ENCODE measurements around the gene ARHGEF16. TPM values are rescaled to one million over a fixed set of nuclear protein-coding genes. Genes with fewer than 3 reads are reported as not detected.

Gene ARHGEF16
- total and polyA plus RNA-seq, 2 experiments from 2014 or later, result 24.8 to 36.2 TPM

- no peaks in the 10 kb centered on the region for H4K20me1 ChIP-seq (ENCODE audit: insufficient read depth, poor library complexity, severe bottlenecking)
- TF ChIP-seq EZH2phosphoT487 (IDR thresholded peaks at IDR 0.05; ENCODE audit: low read depth, severe bottlenecking, unreplicated experiment) (no peak), EZH2 (IDR thresholded peaks at IDR 0.05; ENCODE audit: borderline replicate concordance) (no peak), CTCF (IDR thresholded peaks at IDR 0.05; ENCODE audit: poor library complexity) (no peak)
- no peaks in the 10 kb centered on the region for H3K27me3 ChIP-seq
- no peak for DNase-seq (ENCODE audit: low spot score)
- H3K27ac ChIP-seq, result no peak overlapping the region
- H3K9me2 ChIP-seq (replicated peaks; ENCODE audit: insufficient read depth), result no peaks in the 10 kb centered on the region
- H3K9me3 ChIP-seq (ENCODE audit: low read depth), result no peaks in the 10 kb centered on the region
- H3K79me2 ChIP-seq, result no peaks in the 10 kb centered on the region
- H3K4me1 ChIP-seq (ENCODE audit: insufficient read depth), result peaks cover 12% of the 10 kb centered on the region
- no peaks in the 10 kb centered on the region for H3K36me3 ChIP-seq (replicated peaks; ENCODE audit: insufficient read depth, low read depth)
- H3K4me2 ChIP-seq, result no peak overlapping the region
- no peak overlapping the region for H3K4me3 ChIP-seq
- no peak overlapping the region for H2AFZ ChIP-seq
- 93% methylated on average over 14 of the region's 14 CpGs for WGBS (ENCODE audit: low lambda C conversion rate, missing lambda C conversion rate)
These were observed 21.5 kb downstream of the ARHGEF16 start for GRCh38 chr1:3475839-3476573.

- H3K4me1 ChIP-seq (ENCODE audit: insufficient read depth), result peaks cover 6% of the 10 kb centered on the region
- no peak overlapping the region for H3K4me3 ChIP-seq
- WGBS (ENCODE audit: low lambda C conversion rate, missing lambda C conversion rate), result 96% methylated on average over 12 of the region's 16 CpGs
- no peak for DNase-seq (ENCODE audit: low spot score)
- no peaks in the 10 kb centered on the region for H3K36me3 ChIP-seq (replicated peaks; ENCODE audit: insufficient read depth, low read depth)
- H3K9me3 ChIP-seq (ENCODE audit: low read depth), result no peaks in the 10 kb centered on the region
- H3K27ac ChIP-seq, result no peak overlapping the region
- no peak overlapping the region for H3K4me2 ChIP-seq
- TF ChIP-seq EZH2phosphoT487 (IDR thresholded peaks at IDR 0.05; ENCODE audit: low read depth, severe bottlenecking, unreplicated experiment), result no peak
- TF ChIP-seq EZH2 (IDR thresholded peaks at IDR 0.05; ENCODE audit: borderline replicate concordance), result no peak
- no peak for TF ChIP-seq CTCF (IDR thresholded peaks at IDR 0.05; ENCODE audit: poor library complexity)
- no peak overlapping the region for H2AFZ ChIP-seq
- no peaks in the 10 kb centered on the region for H3K9me2 ChIP-seq (replicated peaks; ENCODE audit: insufficient read depth)
- H3K79me2 ChIP-seq, result no peaks in the 10 kb centered on the region
- H3K27me3 ChIP-seq, result no peaks in the 10 kb centered on the region
- no peaks in the 10 kb centered on the region for H4K20me1 ChIP-seq (ENCODE audit: insufficient read depth, poor library complexity, severe bottlenecking)
These were observed 22.2 kb downstream of the ARHGEF16 start for GRCh38 chr1:3476666-3477065.

GRCh38 chr1:3477241-3477995 is 23.0 kb downstream of the ARHGEF16 start:
- no peaks in the 10 kb centered on the region for H4K20me1 ChIP-seq (ENCODE audit: insufficient read depth, poor library complexity, severe bottlenecking)
- H3K27ac ChIP-seq, result no peak overlapping the region
- no peak overlapping the region for H3K4me3 ChIP-seq
- H2AFZ ChIP-seq, result no peak overlapping the region
- no peaks in the 10 kb centered on the region for H3K4me1 ChIP-seq (ENCODE audit: insufficient read depth)
- TF ChIP-seq CTCF (IDR thresholded peaks at IDR 0.05; ENCODE audit: poor library complexity) (no peak), EZH2phosphoT487 (IDR thresholded peaks at IDR 0.05; ENCODE audit: low read depth, severe bottlenecking, unreplicated experiment) (no peak), EZH2 (IDR thresholded peaks at IDR 0.05; ENCODE audit: borderline replicate concordance) (no peak)
- H3K9me3 ChIP-seq (ENCODE audit: low read depth), result no peaks in the 10 kb centered on the region
- no peaks in the 10 kb centered on the region for H3K79me2 ChIP-seq
- no peaks in the 10 kb centered on the region for H3K9me2 ChIP-seq (replicated peaks; ENCODE audit: insufficient read depth)
- no peaks in the 10 kb centered on the region for H3K27me3 ChIP-seq
- no peaks in the 10 kb centered on the region for H3K36me3 ChIP-seq (replicated peaks; ENCODE audit: insufficient read depth, low read depth)
- 87% methylated on average over 26 of the region's 28 CpGs for WGBS (ENCODE audit: low lambda C conversion rate, missing lambda C conversion rate)
- DNase-seq (ENCODE audit: low spot score), result no peak
- H3K4me2 ChIP-seq, result no peak overlapping the region
